ENCODE measurements around the gene CYB5RL.
"Not testable (repeated sequence)": the region's sequence is repeated elsewhere in the genome, so short reads cannot be mapped to it uniquely, and the experiment has no call there.

Gene CYB5RL

DNA sequence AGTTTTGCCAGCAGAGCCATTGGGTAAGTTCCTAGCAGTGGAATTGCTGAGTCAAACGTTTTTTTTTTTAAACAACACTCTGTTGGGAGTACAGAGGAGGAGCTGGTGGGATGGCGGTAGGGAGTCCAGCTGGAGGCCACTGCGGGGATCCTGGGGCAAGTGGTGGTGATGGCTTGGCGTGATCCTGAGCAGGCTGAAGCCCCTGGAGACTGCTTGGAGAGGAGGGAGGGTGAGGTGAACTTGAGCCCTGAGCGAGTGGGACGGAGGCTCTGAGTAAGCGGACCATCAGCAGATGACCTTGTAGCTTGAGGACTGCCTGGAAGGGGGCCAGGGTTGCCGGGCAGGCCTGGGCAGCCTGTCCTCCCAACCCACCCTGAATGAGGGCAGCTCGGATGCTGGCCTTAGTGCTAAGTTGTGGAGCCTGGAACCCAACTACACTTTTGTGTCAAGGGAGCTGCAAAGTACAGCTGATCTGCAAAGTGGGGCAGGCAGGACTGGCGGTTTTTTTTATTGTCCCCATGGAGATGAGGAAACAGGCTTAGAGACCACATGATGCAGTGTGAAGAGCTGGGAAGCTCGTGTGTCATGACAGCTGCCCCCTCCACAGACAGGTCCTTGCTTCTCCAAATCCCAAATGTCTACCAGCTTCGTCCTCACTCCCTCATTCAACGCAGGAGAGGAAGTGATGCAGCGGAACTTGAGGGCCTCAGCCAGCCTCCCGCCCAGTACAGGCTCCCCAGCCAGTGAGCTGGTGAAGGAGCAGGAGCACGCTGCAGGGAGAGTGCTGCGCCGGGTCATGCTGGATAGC, 20.4 kb upstream of the CYB5RL start:
- H3K9me3 Mint-ChIP-seq (ENCODE audit: low read depth), result no peaks in the 10 kb centered on the region
- H3K4me1 Mint-ChIP-seq (ENCODE audit: low read depth), result peaks cover 3% of the 10 kb centered on the region
- peak overlapping the region; percentile 4 for H3K27ac Mint-ChIP-seq
- no peaks in the 10 kb centered on the region for H3K27me3 Mint-ChIP-seq
- peaks cover 10% of the 10 kb centered on the region for H3K36me3 Mint-ChIP-seq
- no peak overlapping the region for H3K4me3 Mint-ChIP-seq

DNA sequence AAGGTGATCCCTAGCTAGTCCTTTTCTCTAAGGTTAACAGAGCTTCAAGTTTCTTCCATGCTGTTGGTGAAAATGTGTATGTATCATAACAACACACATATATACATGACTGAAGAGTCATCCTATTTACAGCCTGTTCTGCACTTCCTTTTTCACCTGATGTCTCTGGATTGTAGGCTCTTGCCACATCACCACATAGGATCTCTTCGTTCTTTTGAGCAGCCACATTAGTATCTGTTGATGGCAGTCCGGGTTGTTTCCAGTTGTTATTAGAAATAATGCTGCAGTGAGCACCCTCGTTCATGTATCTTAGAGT, 19.8 kb upstream of the CYB5RL start:
- Mint-ChIP-seq H3K27ac (peak overlapping the region; percentile 4), H3K4me1 (ENCODE audit: low read depth) (peaks cover 3% of the 10 kb centered on the region), H3K36me3 (peaks cover 10% of the 10 kb centered on the region), H3K9me3 (ENCODE audit: low read depth) (no peaks in the 10 kb centered on the region), H3K4me3 (no peak overlapping the region), H3K27me3 (no peaks in the 10 kb centered on the region)

DNA sequence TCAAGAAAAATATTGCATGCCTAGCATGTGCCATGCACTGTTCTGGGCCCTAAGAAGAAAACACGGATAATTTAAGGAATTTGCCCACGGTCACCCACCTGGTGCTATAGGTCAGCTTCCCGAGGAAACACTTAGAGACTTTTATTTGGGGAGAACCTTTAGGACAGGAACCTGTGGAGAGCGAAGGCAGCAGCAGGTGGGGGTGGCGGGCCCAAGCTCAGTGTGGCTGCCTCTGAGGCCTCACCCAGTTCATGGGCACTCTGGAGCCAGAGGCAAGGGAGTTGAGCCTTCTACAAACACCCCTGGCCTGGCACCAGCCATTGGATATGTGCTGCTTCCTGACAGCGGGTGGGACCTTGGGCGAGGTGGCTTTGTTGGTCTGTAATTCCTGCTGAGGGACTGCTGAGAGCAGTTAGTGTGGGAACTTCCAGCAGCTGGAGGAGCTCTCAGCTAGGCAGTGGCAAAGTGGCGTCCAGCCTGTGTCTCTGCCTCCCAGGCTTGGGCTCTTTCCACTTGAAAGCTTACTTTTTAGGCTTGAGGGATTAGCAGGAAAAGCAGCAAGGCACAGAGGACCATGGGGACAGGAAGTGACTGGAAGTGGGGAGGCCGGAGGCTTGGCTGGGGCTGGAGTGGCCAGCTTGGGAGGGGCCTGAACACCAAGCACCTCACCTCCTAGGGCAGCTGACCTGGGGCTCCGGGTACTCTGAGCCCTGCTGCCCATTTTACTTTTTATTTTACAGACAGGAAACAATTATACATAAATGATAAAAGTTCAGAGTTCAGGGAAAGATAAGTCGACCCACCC, 19.3 kb upstream of the CYB5RL start:
- Mint-ChIP-seq H3K4me3 (no peak overlapping the region), H3K36me3 (peaks cover 10% of the 10 kb centered on the region), H3K9me3 (ENCODE audit: low read depth) (no peaks in the 10 kb centered on the region), H3K27me3 (no peaks in the 10 kb centered on the region), H3K27ac (peak overlapping the region; percentile 4), H3K4me1 (ENCODE audit: low read depth) (peaks cover 3% of the 10 kb centered on the region)

DNA sequence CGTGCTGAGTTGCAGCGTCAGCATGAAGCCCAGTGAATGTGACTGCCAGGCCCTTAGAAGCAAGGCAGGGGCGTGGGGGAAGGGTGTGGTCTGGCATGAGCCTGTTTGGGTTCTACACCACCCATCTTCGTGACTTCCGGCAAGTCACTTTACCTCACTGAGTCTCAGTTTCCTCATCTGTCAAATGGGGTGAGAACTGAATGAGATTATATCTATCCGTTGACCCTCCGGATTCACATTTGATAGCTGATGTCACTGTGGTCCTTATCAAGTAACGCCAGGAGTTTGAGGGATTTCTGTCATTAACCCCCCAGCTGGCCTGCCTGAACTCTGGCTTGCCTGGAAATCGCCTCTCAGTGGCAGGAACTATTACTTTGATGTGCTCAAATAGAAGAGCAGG, 15.7 kb upstream of the CYB5RL start:
- Mint-ChIP-seq H3K27me3 (no peaks in the 10 kb centered on the region), H3K4me3 (no peak overlapping the region), H3K9me3 (ENCODE audit: low read depth) (no peaks in the 10 kb centered on the region), H3K27ac (no peak overlapping the region), H3K4me1 (ENCODE audit: low read depth) (no peaks in the 10 kb centered on the region), H3K36me3 (peaks cover 15% of the 10 kb centered on the region)

DNA sequence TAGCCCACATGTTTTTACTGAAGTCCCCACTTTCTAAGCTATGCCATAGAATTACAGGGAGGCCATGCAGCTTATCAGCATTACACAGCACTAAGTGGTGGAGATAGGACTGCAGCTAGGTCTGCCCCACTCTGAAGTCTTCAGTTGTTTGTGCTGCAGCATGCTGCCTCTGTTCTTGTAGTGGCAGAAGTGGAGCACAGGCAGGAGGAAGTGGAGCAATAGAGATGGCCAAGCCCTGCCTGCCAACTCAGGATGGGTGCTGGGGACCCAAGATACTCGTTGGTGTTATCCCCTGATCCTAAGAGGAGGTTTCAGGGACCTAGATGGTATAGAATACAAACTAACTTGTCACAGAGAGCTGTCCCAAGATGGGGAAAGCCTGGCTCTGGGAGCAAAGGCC, 13.0 kb upstream of the CYB5RL start:
- Mint-ChIP-seq H3K27me3 (no peaks in the 10 kb centered on the region), H3K4me3 (no peak overlapping the region), H3K36me3 (peaks cover 16% of the 10 kb centered on the region), H3K9me3 (ENCODE audit: low read depth) (no peaks in the 10 kb centered on the region), H3K4me1 (ENCODE audit: low read depth) (no peaks in the 10 kb centered on the region), H3K27ac (no peak overlapping the region)

DNA sequence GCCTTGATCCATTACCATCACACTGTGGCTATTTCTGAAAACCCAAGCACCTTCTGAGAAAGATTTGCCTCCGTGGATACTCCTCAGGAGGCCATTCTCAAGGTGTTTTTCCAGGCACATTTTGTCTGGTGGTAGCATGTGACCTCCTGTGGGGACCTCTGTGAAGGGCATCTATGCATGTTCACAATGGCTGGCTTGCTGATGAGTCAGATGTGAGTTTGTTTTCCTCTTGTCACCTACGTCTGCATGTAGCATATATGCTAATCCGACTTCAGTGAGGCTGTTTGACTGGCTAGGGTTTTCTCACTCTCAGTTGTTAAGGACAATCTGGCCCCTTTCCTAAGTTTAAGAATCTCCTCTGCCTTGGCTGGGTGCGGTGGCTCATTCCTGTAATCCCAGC, 8.1 kb upstream of the CYB5RL start:
- H3K36me3 Mint-ChIP-seq, result peaks cover 16% of the 10 kb centered on the region
- H3K27ac Mint-ChIP-seq; H3K4me1 Mint-ChIP-seq (ENCODE audit: low read depth); H3K9me3 Mint-ChIP-seq (ENCODE audit: low read depth); H3K27me3 Mint-ChIP-seq; H3K4me3 Mint-ChIP-seq: not testable (repeated sequence)

DNA sequence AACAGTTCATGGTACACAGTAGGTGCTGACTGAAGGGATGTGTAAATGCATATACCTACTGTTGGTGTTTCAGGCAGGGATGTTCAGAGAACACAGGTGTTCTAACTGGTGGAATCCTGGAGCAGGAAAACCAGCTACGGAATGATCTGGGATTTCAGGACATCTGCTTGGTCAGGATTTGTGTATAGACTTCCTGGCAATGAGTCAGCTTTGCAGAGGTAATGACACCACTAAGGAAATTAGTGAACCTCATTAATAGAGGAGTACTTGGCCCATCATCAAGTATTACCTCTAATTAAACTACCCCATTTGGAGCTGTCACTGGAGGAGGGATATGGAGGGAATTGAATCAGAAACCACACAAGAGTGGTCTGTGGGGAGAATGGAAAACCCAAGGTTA, 7.5 kb upstream of the CYB5RL start:
- peaks cover 13% of the 10 kb centered on the region for H3K4me1 Mint-ChIP-seq (ENCODE audit: low read depth)
- H3K27ac Mint-ChIP-seq, result no peak overlapping the region
- no peaks in the 10 kb centered on the region for H3K9me3 Mint-ChIP-seq (ENCODE audit: low read depth)
- no peak overlapping the region for H3K4me3 Mint-ChIP-seq
- H3K27me3 Mint-ChIP-seq, result no peaks in the 10 kb centered on the region
- peaks cover 16% of the 10 kb centered on the region for H3K36me3 Mint-ChIP-seq

DNA sequence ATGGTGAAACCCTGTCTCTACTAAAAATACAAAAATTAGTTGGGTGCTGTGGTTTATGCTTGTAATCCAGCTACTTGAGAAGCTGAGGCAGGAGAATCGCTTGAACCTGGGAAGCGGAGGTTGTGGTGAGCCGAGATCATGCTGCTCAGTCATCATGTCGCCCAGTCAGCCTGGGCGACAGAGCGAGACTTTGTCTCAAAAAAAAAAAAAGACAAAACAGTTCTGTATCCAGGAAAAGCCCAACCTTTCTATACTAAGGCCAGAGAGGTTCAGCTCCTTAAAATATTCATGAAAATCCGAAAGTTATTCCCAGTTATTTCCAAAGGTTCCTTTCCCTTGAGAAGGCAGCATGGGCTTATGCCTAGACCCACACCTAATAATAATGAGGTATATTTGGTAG, 4.4 kb upstream of the CYB5RL start:
- Mint-ChIP-seq H3K27ac (no peak overlapping the region), H3K9me3 (ENCODE audit: low read depth) (no peaks in the 10 kb centered on the region), H3K4me3 (no peak overlapping the region), H3K4me1 (ENCODE audit: low read depth) (peaks cover 31% of the 10 kb centered on the region), H3K36me3 (peaks cover 9% of the 10 kb centered on the region), H3K27me3 (no peaks in the 10 kb centered on the region)

DNA sequence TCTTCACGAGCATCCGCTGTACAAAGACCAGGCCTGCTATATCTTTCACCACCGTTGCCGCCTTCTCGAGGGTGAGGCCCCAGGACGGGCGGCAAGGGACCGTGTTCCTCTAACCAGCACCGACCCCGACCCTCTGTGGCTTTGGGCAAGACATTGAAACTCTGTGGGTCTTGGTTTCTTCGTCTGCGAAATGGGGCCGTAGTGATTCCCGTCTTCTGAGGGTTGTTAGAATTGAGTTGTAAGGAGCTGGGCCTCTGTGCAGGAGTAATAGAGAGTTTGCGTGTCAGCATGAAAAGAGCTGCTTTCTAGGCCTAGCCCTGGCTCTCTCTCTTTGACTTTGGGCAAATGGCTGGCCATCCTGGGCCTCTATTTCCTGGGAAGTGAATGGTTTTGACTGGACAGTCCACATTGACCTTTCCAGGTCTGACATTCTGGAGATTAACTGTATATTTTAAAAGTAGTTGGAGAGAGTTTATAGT, 728 bp upstream of the CYB5RL start:
- peak overlapping the region; percentile 77 for H3K27ac Mint-ChIP-seq
- no peaks in the 10 kb centered on the region for H3K9me3 Mint-ChIP-seq (ENCODE audit: low read depth)
- peak overlapping the region; percentile 95 for H3K4me3 Mint-ChIP-seq
- H3K36me3 Mint-ChIP-seq, result peaks cover 5% of the 10 kb centered on the region
- peaks cover 32% of the 10 kb centered on the region for H3K4me1 Mint-ChIP-seq (ENCODE audit: low read depth)
- no peaks in the 10 kb centered on the region for H3K27me3 Mint-ChIP-seq

DNA sequence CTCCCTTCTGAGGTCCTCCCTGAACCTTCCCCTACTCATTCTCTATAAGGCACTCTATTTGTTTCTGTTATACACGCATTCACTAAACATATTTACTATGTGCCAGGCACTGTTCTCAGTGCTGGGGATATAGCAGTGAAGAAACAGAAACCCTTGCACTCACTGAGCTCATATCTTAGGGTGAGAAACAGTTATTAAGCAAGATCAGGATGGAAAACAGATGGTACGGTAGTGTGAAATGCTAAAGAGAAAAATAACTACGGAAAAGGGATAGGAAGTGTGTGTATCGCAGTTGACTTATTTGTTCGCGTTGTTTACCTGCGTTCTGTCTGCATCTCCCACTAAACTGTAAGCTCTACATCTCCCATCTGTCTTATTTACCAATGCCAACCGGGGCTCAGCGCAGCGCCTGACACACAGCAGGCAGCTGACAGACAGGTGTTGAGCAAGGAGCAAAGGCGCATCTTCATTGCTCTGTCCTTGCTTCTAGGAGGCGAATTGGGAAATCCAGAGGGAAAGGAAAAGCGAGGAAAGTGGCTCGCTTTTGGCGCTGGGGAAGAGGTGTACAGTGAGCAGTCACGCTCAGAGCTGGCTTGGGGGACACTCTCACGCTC, 572 bp downstream of the CYB5RL start:
- Mint-ChIP-seq H3K27me3 (no peaks in the 10 kb centered on the region), H3K27ac (peak overlapping the region; percentile 77), H3K4me1 (ENCODE audit: low read depth) (peaks cover 28% of the 10 kb centered on the region), H3K36me3 (peaks cover 2% of the 10 kb centered on the region), H3K4me3 (peak overlapping the region; percentile 95), H3K9me3 (ENCODE audit: low read depth) (no peaks in the 10 kb centered on the region)

DNA sequence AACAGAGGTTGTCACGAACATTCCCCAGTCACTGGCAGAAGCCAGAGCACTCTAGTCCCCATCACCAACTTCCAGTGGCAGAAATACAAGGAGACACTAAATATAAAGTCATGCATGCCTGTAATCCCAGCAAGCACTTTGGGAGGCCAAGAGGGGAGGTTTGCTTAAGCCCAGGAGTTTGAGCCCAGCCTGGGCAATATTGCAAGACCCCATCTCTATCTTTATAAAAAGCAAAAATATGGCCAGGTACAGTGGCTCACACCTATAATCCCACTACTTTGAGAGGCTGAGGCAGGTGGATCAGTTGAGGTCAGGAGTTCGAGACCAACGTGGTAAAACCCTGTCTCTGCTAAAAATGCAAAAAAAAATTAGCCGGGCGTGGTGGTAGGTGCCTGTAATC, 6.4 kb downstream of the CYB5RL start:
- Mint-ChIP-seq H3K4me3 (no peak overlapping the region), H3K4me1 (ENCODE audit: low read depth) (no peaks in the 10 kb centered on the region), H3K27me3 (no peaks in the 10 kb centered on the region), H3K36me3 (peaks cover 10% of the 10 kb centered on the region), H3K27ac (no peak overlapping the region), H3K9me3 (ENCODE audit: low read depth) (no peaks in the 10 kb centered on the region)

DNA sequence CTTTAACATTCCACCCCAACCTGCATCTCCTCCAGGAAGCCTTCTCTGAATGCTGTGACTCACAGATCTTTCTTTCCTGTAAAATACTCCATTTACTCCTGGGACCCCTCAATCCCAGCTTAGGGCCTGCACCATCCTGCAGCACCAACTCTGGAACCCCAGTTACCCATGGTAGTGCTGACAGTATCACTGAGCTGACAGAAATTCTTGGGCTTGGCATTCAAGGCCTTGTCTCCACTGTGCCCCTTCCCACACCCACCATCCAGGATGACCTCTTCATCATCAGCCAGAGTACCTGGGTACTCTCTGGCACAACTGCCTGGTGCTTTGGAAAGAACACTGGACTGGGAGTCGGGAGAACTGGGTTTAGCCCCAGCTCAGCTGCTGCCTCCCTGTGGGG, 8.3 kb downstream of the CYB5RL start:
- H3K4me3 Mint-ChIP-seq, result no peak overlapping the region
- no peaks in the 10 kb centered on the region for H3K27me3 Mint-ChIP-seq
- no peaks in the 10 kb centered on the region for H3K9me3 Mint-ChIP-seq (ENCODE audit: low read depth)
- peaks cover 24% of the 10 kb centered on the region for H3K36me3 Mint-ChIP-seq
- H3K27ac Mint-ChIP-seq, result no peak overlapping the region
- no peaks in the 10 kb centered on the region for H3K4me1 Mint-ChIP-seq (ENCODE audit: low read depth)

DNA sequence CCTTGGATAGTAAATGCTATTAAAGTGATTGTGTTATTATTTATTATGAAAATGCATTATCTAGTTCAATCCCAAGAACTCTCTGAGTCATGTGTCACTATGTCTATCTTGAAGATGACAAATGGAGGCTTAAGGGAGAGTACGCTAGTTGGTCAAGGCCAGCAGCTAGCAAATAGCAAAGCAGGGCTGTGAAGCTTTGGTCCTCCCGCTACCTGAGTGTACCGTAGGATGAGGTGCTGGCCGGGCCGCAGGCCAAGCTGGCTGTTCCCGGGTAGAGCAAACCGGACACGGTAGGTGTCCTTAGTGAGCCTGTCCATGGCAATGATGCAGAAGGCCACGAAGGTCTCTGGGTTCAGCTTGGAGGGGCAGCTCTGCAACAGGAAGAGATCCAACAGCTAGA, 9.3 kb downstream of the CYB5RL start:
- H3K4me3 Mint-ChIP-seq, result no peak overlapping the region
- peaks cover 29% of the 10 kb centered on the region for H3K36me3 Mint-ChIP-seq
- H3K27me3 Mint-ChIP-seq, result no peaks in the 10 kb centered on the region
- H3K27ac Mint-ChIP-seq, result no peak overlapping the region
- H3K9me3 Mint-ChIP-seq (ENCODE audit: low read depth), result no peaks in the 10 kb centered on the region
- H3K4me1 Mint-ChIP-seq (ENCODE audit: low read depth), result no peaks in the 10 kb centered on the region

DNA sequence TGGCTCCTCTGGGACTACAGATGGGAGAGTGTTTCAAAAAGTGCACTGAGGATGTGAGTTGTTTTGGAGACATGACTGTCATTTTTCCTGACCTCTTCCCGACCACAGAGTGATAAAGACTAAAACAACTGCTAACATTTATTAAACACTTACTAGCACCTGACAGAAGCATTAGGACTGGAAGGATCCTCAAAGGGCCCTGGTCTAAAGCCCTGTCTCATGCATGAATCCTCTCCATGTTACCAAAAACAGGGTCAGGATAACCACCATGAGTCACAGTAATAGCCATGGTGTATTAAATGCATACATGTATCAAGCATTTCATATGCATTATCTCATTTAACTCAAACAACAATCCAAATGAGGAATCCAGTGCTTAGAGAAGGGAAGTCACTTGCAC, 11.5 kb downstream of the CYB5RL start:
- no peak overlapping the region for H3K4me3 Mint-ChIP-seq
- no peaks in the 10 kb centered on the region for H3K27me3 Mint-ChIP-seq
- no peak overlapping the region for H3K27ac Mint-ChIP-seq
- peaks cover 32% of the 10 kb centered on the region for H3K36me3 Mint-ChIP-seq
- no peaks in the 10 kb centered on the region for H3K4me1 Mint-ChIP-seq (ENCODE audit: low read depth)
- no peaks in the 10 kb centered on the region for H3K9me3 Mint-ChIP-seq (ENCODE audit: low read depth)

DNA sequence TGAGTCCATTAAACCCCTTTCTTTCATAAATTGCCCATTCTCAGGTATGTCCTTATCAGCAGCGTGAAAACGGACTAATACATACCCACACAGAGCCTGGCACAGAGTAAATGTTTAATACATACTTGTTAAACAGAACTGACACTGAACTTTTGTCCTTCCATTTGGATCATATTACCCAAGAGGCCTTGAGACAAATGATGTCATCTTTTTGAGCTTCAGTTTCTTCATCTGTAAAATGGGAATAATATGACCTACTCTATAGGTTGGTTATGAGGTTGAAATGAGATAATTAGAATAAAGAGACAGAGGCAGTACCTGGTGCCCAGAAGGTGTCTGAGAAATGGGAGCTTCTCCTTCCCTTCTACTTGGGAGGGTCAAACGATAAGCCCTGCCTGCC, 13.8 kb downstream of the CYB5RL start:
- no peaks in the 10 kb centered on the region for H3K9me3 Mint-ChIP-seq (ENCODE audit: low read depth)
- no peaks in the 10 kb centered on the region for H3K27me3 Mint-ChIP-seq
- H3K4me1 Mint-ChIP-seq (ENCODE audit: low read depth), result no peaks in the 10 kb centered on the region
- H3K27ac Mint-ChIP-seq, result no peak overlapping the region
- H3K36me3 Mint-ChIP-seq, result peaks cover 25% of the 10 kb centered on the region
- no peak overlapping the region for H3K4me3 Mint-ChIP-seq
